BJ (cell line): ENCODE data around the gene ADM2. TPM values are rescaled to one million over a fixed set of nuclear protein-coding genes. Genes with fewer than 3 reads are reported as not detected.

Experiments
- CTCF ChIA-PET: fragments of 350-600 bp; formaldehyde crosslinking; extraction: SDS; loops from one replicate; lab custom pipeline; 2021; ENCODE audit warnings: antibody characterized with exemption, inconsistent platforms; lab: Yijun Ruan, JAX
- POLR2A ChIA-PET: fragments of 300-600 bp; sonication (Branson Sonifier 250); formaldehyde crosslinking; extraction: SDS; loops from one replicate; lab custom pipeline; 2021; ENCODE audit warnings: antibody characterized with exemption; lab: Charles Lee
- DNase-seq: peaks from one replicate; pipeline ENCODE4 v3.0.0-alpha.2; 2011; ENCODE audit warnings: low read depth
- H3K27me3 ChIP-seq: 2 replicates; pipeline ENCODE4 v1.6.0; 2011; ENCODE audit warnings: low read length; ENCODE audit not compliant: control insufficient read depth, insufficient read depth
- H3K36me3 ChIP-seq: 2 replicates; pipeline ENCODE4 v1.5.1; 2011; ENCODE audit warnings: low read length; ENCODE audit not compliant: control insufficient read depth, insufficient read depth
- H3K4me3 ChIP-seq: 2 replicates; pipeline ENCODE4 v1.5.1; 2011; ENCODE audit warnings: low read depth, mild to moderate bottlenecking, control low read depth, low read length
- CTCF ChIP-seq: IDR thresholded peaks from 2 replicates; pipeline ENCODE4 v1.5.1; 2011; ENCODE audit warnings: low read depth, mild to moderate bottlenecking, control low read depth, inconsistent platforms, low read length, moderate library complexity; ENCODE audit not compliant: insufficient read depth
- polyA plus RNA-seq: library from polyadenylated mRNA; depleted of rRNA; stranded (reverse); fragments of >200 nt; gene quantifications from 2 replicates; pipeline ENCODE4 v1.2.3, GENCODE V29; 2011

The ADM2 gene
- polyA plus RNA-seq, 1 experiment, result 16.0 TPM

GRCh38 chr22:50436015-50436830 lies 45.1 kb upstream of the ADM2 start:
- no peak for DNase-seq
- Histone ChIP-seq H3K4me3 (no peak overlapping the region), H3K36me3 (peaks cover 55% of the 10 kb centered on the region), H3K27me3 (no peaks in the 10 kb centered on the region)
- ChIA-PET CTCF (no interaction called here), POLR2A (no interaction called here)
- no peak for TF ChIP-seq CTCF

- no peak overlapping the region for H3K4me3 ChIP-seq
- POLR2A ChIA-PET, result no interaction called here
- no peaks in the 10 kb centered on the region for H3K27me3 ChIP-seq
- peaks cover 50% of the 10 kb centered on the region for H3K36me3 ChIP-seq
- TF ChIP-seq CTCF, result no peak
- CTCF ChIA-PET, result no interaction called here
- DNase-seq, result no peak
Observed at GRCh38 chr22:50436841-50437341, 44.5 kb upstream of the ADM2 start.

GRCh38 chr22:50437511-50438304 lies 43.6 kb upstream of the ADM2 start:
- Histone ChIP-seq H3K4me3 (no peak overlapping the region), H3K36me3 (peaks cover 42% of the 10 kb centered on the region), H3K27me3 (no peaks in the 10 kb centered on the region)
- POLR2A ChIA-PET, result interaction anchor here (0.5 kb wide), 1 partner anchor 128 kb away, joined by 25 read pairs; no protein-coding TSS in a partner anchor
- no peak for TF ChIP-seq CTCF
- CTCF ChIA-PET, result interaction anchor here (0.6 to 1.3 kb wide), 3 partner anchors 65 to 246 kb away, joined by 3 to 5 read pairs (median 4); no protein-coding TSS in a partner anchor
- DNase-seq, result no peak

GRCh38 chr22:50438305-50439275 lies 42.8 kb upstream of the ADM2 start:
- POLR2A ChIA-PET, result interaction anchor here (0.5 kb wide), 1 partner anchor 129 kb away, joined by 25 read pairs; no protein-coding TSS in a partner anchor
- no peak for DNase-seq
- Histone ChIP-seq H3K36me3 (peaks cover 40% of the 10 kb centered on the region), H3K4me3 (no peak overlapping the region), H3K27me3 (no peaks in the 10 kb centered on the region)
- no peak for TF ChIP-seq CTCF
- CTCF ChIA-PET, result interaction anchor here (0.6 to 1.3 kb wide), 2 partner anchors 64 to 182 kb away, joined by 3 to 5 read pairs; no protein-coding TSS in a partner anchor
